GM19438 (cell line): Measurements from ENCODE around the gene CWF19L2.

Experiments
- ATAC-seq: cut with Tn5 transposase; IDR thresholded peaks from one replicate; pipeline ENCODE4 v1.9.1; 2021; ENCODE audit warnings: low read depth; ENCODE audit not compliant: unreplicated experiment

CWF19L2 gene

DNA sequence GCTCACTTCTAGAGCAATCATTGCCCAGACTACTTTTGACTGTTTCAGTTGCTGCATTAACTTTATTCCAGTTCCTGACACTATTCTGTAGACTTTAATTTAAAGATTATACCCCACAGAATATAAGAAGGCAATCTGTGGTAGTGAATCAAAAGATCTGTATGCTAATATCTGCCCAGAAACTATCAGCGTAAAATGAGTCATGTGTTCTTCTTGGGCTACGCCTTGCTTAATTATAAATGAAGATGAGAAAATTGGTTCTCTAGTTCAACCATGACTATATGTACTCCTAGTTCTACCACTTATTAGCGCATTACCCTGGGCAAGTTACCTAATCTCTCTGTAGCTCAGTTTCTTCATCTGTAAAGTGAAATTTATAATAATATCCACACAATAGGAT, 128.5 kb downstream of the CWF19L2 start:
- ATAC-seq: no peak

DNA sequence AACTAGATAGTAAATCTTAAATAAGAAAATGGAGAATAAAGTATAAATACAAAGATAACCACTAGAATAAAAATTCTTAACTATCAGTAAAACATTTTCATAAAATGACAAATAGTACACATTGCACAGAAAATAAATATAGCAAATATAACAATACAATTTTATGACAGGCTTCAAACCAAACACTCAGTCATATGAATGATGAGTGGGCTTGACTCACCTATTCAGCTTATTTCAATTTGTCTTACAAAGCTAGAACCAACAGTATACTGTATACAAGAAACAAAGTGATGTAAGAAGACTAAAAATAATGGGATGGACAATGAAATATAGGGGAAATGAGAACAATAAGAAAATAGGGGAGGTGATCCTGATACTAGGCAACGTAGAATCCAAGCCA, 141.2 kb downstream of the CWF19L2 start:
- ATAC-seq: no peak

DNA sequence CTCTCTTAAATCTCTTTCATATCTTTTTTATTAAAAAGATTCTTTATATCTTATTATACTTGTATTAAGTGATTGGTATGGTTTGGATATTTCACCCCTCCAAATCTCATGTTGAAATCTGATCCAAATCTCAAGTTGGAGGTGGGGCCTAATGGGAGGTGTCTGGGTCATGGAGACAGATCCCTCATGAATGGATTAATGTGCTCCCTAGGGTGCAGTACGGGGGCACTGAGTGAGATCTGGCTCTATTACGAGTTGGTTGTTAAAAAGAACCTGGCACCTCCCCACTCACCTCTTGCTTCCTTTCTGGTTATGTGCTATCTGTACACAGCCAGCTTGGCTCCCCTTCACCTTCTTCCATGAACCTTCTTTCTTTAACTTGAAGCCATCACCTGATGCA, 149.6 kb downstream of the CWF19L2 start:
- ATAC-seq: no peak

DNA sequence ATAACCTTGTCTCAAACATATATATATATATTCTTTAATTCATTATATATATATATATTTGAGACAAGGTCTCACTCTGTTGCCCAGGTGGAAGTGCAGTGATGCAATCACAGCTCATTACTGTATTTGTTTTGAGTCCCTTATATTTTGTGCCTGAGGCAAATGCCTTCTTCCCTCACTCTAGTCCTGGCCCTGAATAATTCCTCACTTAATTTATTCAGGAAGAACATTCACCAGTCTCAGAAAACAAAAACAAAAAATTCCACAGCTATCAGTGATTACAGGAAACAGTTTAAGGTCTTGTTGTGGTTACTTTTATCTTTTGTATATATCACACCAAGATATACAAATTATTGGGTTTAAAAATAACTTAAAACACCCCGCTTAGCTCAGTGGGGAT, 155.7 kb downstream of the CWF19L2 start:
- ATAC-seq: no peak

DNA sequence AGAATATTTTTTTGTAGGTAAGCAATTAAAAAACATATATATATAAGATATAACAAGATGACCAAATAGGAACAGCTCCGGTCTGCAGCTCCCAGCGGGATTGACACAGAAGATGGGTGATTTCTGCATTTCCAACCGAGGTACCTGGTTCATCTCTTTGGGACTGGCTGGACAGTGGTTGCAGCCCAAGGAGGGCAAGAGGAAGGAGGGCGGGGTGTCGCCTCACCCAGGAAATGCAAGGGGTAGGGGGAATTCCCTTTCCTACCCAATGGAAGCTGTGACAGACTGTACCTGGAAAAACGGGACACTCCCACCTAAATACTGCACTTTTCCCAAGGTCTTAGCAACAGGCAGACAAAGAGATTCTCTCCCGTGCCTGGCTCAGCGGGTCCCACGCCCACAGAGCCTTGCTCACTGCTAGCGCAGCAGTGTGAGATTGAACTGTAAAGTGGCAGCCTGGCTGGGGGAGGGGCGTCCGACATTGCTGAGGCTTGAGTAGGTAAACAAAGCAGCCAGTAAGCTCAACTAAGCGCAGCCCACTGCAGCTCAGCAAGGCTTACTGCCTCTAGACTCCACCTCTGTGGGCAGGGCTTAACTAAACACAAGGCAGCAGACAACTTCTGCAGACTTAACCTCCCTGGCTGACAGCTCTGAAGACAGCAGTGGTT, 163.8 kb downstream of the CWF19L2 start:
- no peak for ATAC-seq

DNA sequence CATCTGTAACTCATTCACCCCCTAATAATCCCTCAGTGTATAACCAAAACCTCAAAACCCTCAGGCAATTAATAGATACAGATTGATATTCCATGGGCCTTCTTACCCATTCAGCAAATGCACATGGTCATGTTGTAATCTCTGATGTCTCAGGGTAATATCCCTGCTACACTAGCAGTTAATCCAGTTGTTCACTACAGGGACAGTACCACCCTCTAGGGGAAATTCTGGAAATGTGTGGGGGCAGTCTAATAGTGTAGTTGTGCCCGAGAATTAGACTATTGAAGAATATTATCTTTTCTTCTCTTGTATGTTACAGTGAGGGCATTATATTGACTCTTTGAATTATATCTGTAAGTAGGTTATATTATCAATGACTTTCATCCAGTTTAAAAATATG, 175.4 kb downstream of the CWF19L2 start:
- ATAC-seq: no peak
